Measurements from ENCODE around the gene TECRL.

Gene TECRL

DNA sequence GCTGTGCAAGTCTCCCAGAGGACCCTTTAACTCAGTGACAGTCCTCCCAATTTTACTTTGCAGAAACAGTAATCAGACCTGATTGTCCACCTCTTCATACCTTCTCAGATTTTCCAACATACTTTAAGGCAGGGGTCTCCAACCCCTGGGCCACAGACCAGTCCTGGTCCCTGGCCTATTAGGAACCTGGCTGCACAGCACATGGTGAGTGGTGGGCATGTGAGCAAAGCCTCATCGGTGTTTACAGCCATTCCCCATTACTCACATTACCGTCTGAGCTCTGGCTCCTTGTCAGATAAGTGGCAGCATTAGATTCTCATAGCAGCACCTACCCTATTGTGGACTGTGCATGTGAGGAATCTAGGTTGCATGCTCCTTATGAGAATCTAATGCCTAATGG, 74.3 kb downstream of the TECRL start:
- H3K27ac ChIP-seq = no peak overlapping the region
- H3K27me3 ChIP-seq = no peaks in the 10 kb centered on the region
- H3K4me3 ChIP-seq = no peak overlapping the region
- H4K20me1 ChIP-seq = no peaks in the 10 kb centered on the region
- no peaks in the 10 kb centered on the region for H3K36me3 ChIP-seq
- no peak for TF ChIP-seq Cebpa-rat (IDR thresholded peaks at IDR 0.05)
- no peak overlapping the region for H3K4me2 ChIP-seq
- H3K4me1 ChIP-seq = no peaks in the 10 kb centered on the region
- no peaks in the 10 kb centered on the region for H3K9me3 ChIP-seq
- H3K9ac ChIP-seq = no peak overlapping the region

DNA sequence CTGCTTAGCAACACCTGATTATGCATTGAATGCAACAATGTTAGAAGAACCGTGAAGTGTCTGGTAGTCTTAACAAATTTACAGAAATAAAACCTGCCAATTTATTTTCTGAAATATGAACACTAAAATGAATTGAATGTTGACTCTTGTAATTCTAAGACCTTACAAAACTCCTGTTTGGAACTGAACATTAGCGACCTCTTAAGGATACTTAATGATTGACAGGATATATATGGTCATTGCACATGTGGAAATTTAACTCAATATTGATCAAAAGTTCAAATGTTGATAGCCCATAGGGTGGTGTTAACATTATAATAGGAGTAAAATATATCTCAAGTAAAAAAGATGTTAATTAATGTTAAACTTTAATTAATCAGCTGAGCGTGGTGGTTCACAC, 79.1 kb downstream of the TECRL start:
- Histone ChIP-seq H3K4me1 (no peaks in the 10 kb centered on the region), H3K9me3 (peaks cover under 1% of the 10 kb centered on the region), H3K4me3 (no peak overlapping the region), H3K27ac (no peak overlapping the region), H3K9ac (no peak overlapping the region), H3K36me3 (no peaks in the 10 kb centered on the region), H4K20me1 (no peaks in the 10 kb centered on the region), H3K4me2 (no peak overlapping the region), H3K27me3 (no peaks in the 10 kb centered on the region)
- TF ChIP-seq Cebpa-rat (IDR thresholded peaks at IDR 0.05) = no peak

DNA sequence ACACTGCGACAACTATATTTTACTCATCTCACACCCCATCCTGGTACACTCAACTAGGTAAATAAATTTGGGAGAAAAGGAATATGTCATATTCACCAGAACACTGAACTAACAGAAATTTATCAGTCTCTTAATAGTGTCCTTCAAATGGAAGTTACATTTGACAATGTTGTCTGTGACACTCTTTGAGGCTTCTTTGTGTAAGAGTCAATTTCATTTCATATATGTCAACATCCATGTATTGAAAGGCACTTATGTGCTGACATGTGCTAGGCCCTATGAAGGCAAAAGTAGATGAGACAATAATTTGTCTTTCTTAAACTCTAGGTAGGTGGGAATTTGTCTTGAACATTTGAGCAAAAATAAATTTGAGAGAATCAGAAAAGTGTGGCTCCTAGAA, 82.0 kb downstream of the TECRL start:
- H3K27me3 ChIP-seq = no peaks in the 10 kb centered on the region
- peaks cover 5% of the 10 kb centered on the region for H3K9me3 ChIP-seq
- no peak overlapping the region for H3K4me3 ChIP-seq
- no peak overlapping the region for H3K9ac ChIP-seq
- H3K4me1 ChIP-seq = no peaks in the 10 kb centered on the region
- H4K20me1 ChIP-seq = no peaks in the 10 kb centered on the region
- no peak overlapping the region for H3K27ac ChIP-seq
- H3K36me3 ChIP-seq = no peaks in the 10 kb centered on the region
- H3K4me2 ChIP-seq = no peak overlapping the region
- TF ChIP-seq Cebpa-rat (IDR thresholded peaks at IDR 0.05) = no peak

DNA sequence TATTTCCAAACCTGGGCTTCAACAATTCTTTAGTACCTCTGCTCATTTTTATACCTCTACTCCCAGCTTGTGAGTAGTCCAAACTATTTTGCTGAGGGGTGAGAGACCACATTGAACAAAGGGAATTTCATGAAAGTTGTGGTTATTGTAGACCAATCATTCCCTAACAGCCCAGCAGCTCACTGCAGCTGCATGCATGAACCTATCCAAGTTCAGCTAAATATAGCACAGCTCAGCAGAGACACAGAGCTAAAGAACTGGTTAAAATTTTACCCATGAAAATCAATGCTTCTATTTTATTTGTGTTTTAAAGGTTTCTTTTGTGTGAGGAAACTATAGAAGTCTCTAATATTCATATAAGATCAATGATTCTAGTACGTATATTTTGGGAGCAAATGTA, 82.7 kb downstream of the TECRL start:
- no peaks in the 10 kb centered on the region for H3K36me3 ChIP-seq
- peaks cover 5% of the 10 kb centered on the region for H3K9me3 ChIP-seq
- no peaks in the 10 kb centered on the region for H3K27me3 ChIP-seq
- H3K4me3 ChIP-seq = no peak overlapping the region
- H3K9ac ChIP-seq = no peak overlapping the region
- no peak overlapping the region for H3K27ac ChIP-seq
- no peaks in the 10 kb centered on the region for H3K4me1 ChIP-seq
- TF ChIP-seq Cebpa-rat (IDR thresholded peaks at IDR 0.05) = no peak
- H3K4me2 ChIP-seq = no peak overlapping the region
- no peaks in the 10 kb centered on the region for H4K20me1 ChIP-seq

DNA sequence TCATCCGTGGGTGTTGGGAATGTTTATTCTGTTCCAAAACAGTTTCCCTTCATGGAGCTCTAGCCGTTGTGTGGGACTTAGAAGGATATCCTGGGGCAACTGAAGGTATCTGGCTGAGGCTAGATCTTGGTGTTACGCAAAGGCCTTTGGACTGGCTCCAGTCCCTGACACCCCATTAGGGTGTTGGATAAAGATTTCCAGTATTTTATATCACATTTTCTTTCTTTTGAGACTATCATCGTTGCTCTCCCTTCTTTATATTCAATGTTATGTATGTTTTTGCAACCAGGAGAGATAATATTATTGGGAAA, 103.0 kb downstream of the TECRL start:
- Histone ChIP-seq H4K20me1 (no peaks in the 10 kb centered on the region), H3K4me1 (no peaks in the 10 kb centered on the region), H3K9me3 (peaks cover 19% of the 10 kb centered on the region), H3K27ac (no peak overlapping the region), H3K4me3 (no peak overlapping the region), H3K27me3 (no peaks in the 10 kb centered on the region), H3K4me2 (no peak overlapping the region), H3K9ac (no peak overlapping the region), H3K36me3 (no peaks in the 10 kb centered on the region)
- TF ChIP-seq Cebpa-rat (IDR thresholded peaks at IDR 0.05) = no peak

DNA sequence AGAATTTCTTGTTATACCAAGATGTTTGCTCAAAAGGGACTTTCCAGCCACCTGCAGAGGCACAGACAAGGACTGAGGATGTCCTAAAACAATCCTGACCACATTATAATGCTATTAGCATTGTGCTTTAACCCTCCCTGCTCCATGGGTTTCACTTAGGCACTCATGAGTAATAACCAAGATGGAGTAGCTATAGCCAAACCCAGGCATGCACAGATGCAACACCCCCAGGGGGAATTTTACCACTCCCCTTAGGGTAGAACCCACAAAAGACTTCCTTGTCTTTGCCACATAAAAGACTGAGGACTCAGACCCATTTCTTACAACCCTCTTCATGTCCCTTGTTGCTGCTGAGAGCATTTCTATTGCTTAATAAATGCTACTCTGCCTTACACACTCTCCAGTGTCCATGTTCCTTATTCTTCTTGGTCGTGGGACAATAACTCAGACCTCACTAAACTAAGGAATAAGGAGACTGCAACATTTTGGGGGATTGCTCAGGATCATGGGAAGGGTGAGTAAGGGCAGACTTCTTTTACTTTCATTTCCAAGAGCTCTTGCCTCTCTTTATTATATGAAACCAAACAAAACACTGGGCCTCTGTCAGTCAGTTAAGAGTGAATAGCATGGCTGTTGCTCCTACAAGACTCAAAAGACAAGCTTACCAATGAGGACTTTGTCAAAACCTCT, 103.5 kb downstream of the TECRL start:
- no peak overlapping the region for H3K27ac ChIP-seq
- TF ChIP-seq Cebpa-rat (IDR thresholded peaks at IDR 0.05) = no peak
- H3K4me1 ChIP-seq = no peaks in the 10 kb centered on the region
- no peak overlapping the region for H3K4me2 ChIP-seq
- no peak overlapping the region for H3K9ac ChIP-seq
- H3K36me3 ChIP-seq = no peaks in the 10 kb centered on the region
- no peaks in the 10 kb centered on the region for H3K27me3 ChIP-seq
- no peaks in the 10 kb centered on the region for H4K20me1 ChIP-seq
- peaks cover 19% of the 10 kb centered on the region for H3K9me3 ChIP-seq
- no peak overlapping the region for H3K4me3 ChIP-seq

DNA sequence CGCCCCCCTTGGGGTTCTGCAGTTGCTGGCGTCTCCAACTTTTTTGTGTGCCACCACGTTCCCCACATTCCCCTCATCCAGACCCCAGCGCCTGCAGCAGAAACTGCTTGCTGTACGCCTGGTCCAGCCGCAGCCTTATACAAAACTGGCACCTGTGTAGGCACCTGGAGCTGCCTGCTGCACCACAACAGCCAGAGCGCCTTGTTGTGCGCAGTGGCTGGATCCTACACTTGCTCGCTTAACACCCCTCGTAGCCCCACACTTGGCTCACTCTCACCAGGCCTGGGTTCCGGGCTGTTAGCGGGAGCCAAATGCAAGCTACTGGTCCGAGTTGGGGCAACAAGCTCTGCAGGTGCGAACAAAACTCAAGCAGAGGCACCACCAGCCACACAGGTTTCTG, 136.8 kb downstream of the TECRL start:
- Histone ChIP-seq H3K4me1 (no peaks in the 10 kb centered on the region), H3K4me2 (no peak overlapping the region), H3K9me3 (no peaks in the 10 kb centered on the region), H3K9ac (no peak overlapping the region), H3K27me3 (no peaks in the 10 kb centered on the region), H3K36me3 (no peaks in the 10 kb centered on the region), H3K27ac (no peak overlapping the region), H4K20me1 (no peaks in the 10 kb centered on the region), H3K4me3 (no peak overlapping the region)
- no peak for TF ChIP-seq Cebpa-rat (IDR thresholded peaks at IDR 0.05)

DNA sequence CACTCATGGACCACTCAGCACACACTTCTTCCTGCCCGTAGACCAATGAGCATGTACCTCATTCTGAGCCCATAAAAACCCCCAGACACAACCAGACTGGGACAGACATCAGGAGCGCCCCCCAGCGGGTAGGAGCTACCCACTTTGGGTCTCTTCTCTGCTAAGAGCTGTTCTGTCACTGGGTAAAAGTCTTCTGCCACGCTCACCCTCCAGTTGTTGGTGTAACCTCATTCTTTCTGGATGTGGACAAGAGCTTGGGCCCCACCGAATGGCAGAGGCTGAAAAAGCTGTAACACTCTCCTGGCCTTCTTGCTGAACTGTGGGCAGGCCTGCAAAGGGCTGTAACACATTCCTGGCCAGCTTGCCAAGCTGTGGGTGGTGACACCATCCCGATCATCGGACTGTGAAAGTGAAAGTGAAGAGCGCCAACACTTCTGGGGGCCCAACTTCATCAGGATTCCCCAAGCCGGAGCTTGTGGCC, 137.6 kb downstream of the TECRL start:
- no peak for TF ChIP-seq Cebpa-rat (IDR thresholded peaks at IDR 0.05)
- no peaks in the 10 kb centered on the region for H3K4me1 ChIP-seq
- H3K4me3 ChIP-seq = no peak overlapping the region
- no peaks in the 10 kb centered on the region for H3K9me3 ChIP-seq
- no peaks in the 10 kb centered on the region for H3K27me3 ChIP-seq
- no peaks in the 10 kb centered on the region for H3K36me3 ChIP-seq
- H4K20me1 ChIP-seq = no peaks in the 10 kb centered on the region
- no peak overlapping the region for H3K4me2 ChIP-seq
- no peak overlapping the region for H3K27ac ChIP-seq
- H3K9ac ChIP-seq = no peak overlapping the region

DNA sequence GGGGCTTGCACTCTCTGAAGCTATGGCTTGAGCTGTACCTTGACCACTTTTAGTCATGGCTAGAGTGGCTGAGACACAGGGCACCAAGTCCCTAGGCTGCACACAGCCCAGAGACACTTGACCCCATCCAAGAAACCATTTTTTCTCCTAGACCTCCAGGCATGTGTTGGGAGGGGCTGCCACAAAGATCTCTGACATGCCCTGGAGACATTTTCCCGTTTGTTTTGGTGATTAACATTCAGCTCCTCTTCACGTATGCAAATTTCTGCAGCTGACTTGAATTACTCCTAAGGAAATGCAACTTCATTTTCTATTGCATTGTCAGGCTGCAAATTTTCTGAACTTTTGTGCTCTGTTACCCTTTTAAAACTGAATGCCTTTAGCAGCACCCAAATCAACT, 142.6 kb downstream of the TECRL start:
- H3K4me3 ChIP-seq = no peak overlapping the region
- H3K9ac ChIP-seq = no peak overlapping the region
- no peaks in the 10 kb centered on the region for H3K27me3 ChIP-seq
- no peak overlapping the region for H3K4me2 ChIP-seq
- TF ChIP-seq Cebpa-rat (IDR thresholded peaks at IDR 0.05) = no peak
- no peaks in the 10 kb centered on the region for H4K20me1 ChIP-seq
- no peak overlapping the region for H3K27ac ChIP-seq
- H3K36me3 ChIP-seq = no peaks in the 10 kb centered on the region
- H3K4me1 ChIP-seq = no peaks in the 10 kb centered on the region
- no peaks in the 10 kb centered on the region for H3K9me3 ChIP-seq

DNA sequence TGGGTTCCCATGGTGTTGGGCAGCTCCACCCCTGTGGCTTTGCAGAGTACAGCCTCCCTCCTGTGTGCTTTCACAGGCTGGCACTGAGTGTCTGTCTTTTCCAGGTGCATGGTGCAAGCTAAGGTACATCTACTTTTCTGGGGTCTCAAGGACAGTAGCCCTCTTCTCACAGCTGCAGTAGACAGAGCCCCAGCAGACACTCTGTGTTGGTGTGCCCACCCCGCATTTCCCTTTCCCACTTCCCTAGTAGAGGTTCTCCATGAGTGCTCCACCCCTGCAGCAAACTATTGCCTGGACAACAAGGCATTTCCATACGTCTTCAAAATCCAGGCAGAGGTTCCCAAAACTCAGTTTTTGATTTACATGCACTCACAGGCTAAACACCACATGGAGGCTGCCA, 143.0 kb downstream of the TECRL start:
- no peak overlapping the region for H3K4me3 ChIP-seq
- H4K20me1 ChIP-seq = no peaks in the 10 kb centered on the region
- H3K4me2 ChIP-seq = no peak overlapping the region
- H3K36me3 ChIP-seq = no peaks in the 10 kb centered on the region
- no peak for TF ChIP-seq Cebpa-rat (IDR thresholded peaks at IDR 0.05)
- H3K27ac ChIP-seq = no peak overlapping the region
- H3K9ac ChIP-seq = no peak overlapping the region
- H3K9me3 ChIP-seq = no peaks in the 10 kb centered on the region
- no peaks in the 10 kb centered on the region for H3K27me3 ChIP-seq
- H3K4me1 ChIP-seq = no peaks in the 10 kb centered on the region

DNA sequence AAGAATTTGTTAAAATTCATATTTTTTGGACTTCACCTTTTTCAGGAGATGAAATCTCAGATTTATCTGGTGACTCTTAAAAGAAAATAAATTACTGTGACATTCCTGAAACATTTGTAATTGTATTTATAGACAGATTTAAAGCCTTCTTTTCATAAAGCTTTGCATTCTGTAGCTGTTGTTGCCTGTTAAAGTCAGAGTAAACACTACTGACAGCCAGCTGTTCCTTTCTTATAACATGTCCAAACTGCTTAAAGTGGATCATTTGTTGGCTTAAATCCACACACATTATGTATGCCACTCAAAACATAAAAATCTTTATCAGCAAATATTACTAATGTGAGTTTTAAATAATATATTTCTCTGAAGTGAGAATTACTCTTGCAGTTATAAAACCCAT, 157.5 kb downstream of the TECRL start:
- H3K4me3 ChIP-seq = no peak overlapping the region
- no peak overlapping the region for H3K9ac ChIP-seq
- TF ChIP-seq Cebpa-rat (IDR thresholded peaks at IDR 0.05) = no peak
- no peaks in the 10 kb centered on the region for H3K36me3 ChIP-seq
- no peaks in the 10 kb centered on the region for H4K20me1 ChIP-seq
- no peak overlapping the region for H3K4me2 ChIP-seq
- no peaks in the 10 kb centered on the region for H3K4me1 ChIP-seq
- no peaks in the 10 kb centered on the region for H3K9me3 ChIP-seq
- H3K27ac ChIP-seq = no peak overlapping the region
- no peaks in the 10 kb centered on the region for H3K27me3 ChIP-seq
